C4-2B (cell line): Measurements from ENCODE around the gene LRCOL1.

Experiments
- CTCF ChIP-seq: fragments of 450-650 bp; conservative IDR thresholded peaks from 2 replicates; pipeline ENCODE4 v1.5.1; 2017; ENCODE audit warnings: mild to moderate bottlenecking
- ZFX ChIP-seq: fragments of 450-650 bp; IDR thresholded peaks from 2 replicates; pipeline ENCODE4 v1.6.1; 2017

- TF ChIP-seq CTCF (no peak), ZFX (no peak)
Measured at GRCh38 chr12:132619071-132619385, 8.6 kb upstream of the LRCOL1 start.
